ENCODE data around the gene CDYL2.

The CDYL2 gene

GRCh38 chr16:80556481-80556880 lies 247.9 kb downstream of the CDYL2 start:
- Histone ChIP-seq H3K9me3 (ENCODE audit: control insufficient read depth, low read length) (no peaks in the 10 kb centered on the region), H3K27ac (ENCODE audit: low read depth, low read length, severe bottlenecking) (no peak overlapping the region), H3K4me1 (ENCODE audit: control insufficient read depth, insufficient read depth, low read length, poor library complexity, severe bottlenecking) (no peaks in the 10 kb centered on the region), H3K36me3 (ENCODE audit: control insufficient read depth, insufficient read depth, low read length) (no peaks in the 10 kb centered on the region), H3K4me3 (ENCODE audit: extremely low read depth, insufficient read depth, low read length, poor library complexity, severe bottlenecking) (no peak overlapping the region)
- WGBS, 2 experiments (ENCODE audit: insufficient coverage in 2 of 2) = 67 to 86% methylated on average over 1 to 2 of the region's 3 CpGs

DNA sequence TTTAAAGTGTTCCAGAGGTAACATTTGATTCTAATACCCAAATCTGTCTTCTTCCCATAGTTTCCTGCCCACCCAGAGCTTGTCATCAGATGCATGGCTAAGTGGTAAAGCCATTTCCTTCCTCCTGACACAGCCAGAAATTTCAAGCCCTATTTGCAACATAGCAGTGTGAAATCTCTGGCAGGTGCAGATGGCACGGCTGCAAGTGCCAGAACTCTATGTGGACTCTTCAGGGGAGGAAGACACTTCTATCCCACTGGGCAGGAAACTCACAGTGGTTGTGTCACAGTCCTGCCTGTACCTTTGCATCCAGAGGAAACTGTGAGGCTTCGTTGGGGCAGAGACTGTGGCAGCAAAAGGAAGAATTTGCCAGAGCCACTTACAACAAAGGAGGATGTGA lies 250.4 kb downstream of the CDYL2 start:
- no peak overlapping the region for H3K27ac ChIP-seq (ENCODE audit: low read depth, low read length, severe bottlenecking)
- no peaks in the 10 kb centered on the region for H3K9me3 ChIP-seq (ENCODE audit: control insufficient read depth, low read length)
- WGBS, 2 experiments (ENCODE audit: insufficient coverage in 2 of 2) = 44 to 63% methylated on average over 1 to 2 of the region's 2 CpGs
- no peaks in the 10 kb centered on the region for H3K36me3 ChIP-seq (ENCODE audit: control insufficient read depth, insufficient read depth, low read length)
- no peak overlapping the region for H3K4me3 ChIP-seq (ENCODE audit: extremely low read depth, insufficient read depth, low read length, poor library complexity, severe bottlenecking)
- no peaks in the 10 kb centered on the region for H3K4me1 ChIP-seq (ENCODE audit: control insufficient read depth, insufficient read depth, low read length, poor library complexity, severe bottlenecking)

DNA sequence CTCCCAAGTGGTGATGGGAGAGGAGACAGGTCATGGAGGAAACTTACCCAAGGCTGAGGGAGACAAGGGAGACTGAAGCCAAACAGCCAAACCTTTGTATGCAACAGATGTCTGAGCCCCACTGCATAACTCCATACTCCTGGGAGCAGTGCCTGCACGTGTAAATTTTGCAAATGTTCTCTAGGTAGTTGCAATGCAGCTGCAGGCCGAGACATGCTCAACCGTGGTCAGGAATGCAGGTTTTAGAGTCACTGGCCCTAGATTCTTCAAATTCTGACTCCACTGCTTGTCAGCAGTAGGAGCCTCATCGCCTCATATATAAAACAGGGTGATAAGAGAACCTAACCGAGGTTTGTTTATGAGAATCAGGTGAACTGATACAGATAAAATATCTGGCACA lies 252.1 kb downstream of the CDYL2 start:
- Histone ChIP-seq H3K36me3 (ENCODE audit: control insufficient read depth, insufficient read depth, low read length) (no peaks in the 10 kb centered on the region), H3K27ac (ENCODE audit: low read depth, low read length, severe bottlenecking) (no peak overlapping the region), H3K9me3 (ENCODE audit: control insufficient read depth, low read length) (no peaks in the 10 kb centered on the region), H3K4me1 (ENCODE audit: control insufficient read depth, insufficient read depth, low read length, poor library complexity, severe bottlenecking) (no peaks in the 10 kb centered on the region), H3K4me3 (ENCODE audit: extremely low read depth, insufficient read depth, low read length, poor library complexity, severe bottlenecking) (no peak overlapping the region)
- 74 to 83% methylated on average over 3 to 4 of the region's 5 CpGs for WGBS, 2 experiments (ENCODE audit: insufficient coverage in 2 of 2)
